Loucy (cell line): Measurements from ENCODE around the gene GPR39.

ENCODE experiments used
- CTCF ChIP-seq: fragments of 200-600 bp; sonication (generic); conservative IDR thresholded peaks from 2 replicates; pipeline ENCODE4 v1.5.1; 2014; ENCODE audit warnings: mild to moderate bottlenecking, antibody characterized with exemption, low read length
- EZH2phosphoT487 ChIP-seq: fragments of 200-600 bp; IDR thresholded peaks from 2 replicates; pipeline ENCODE4 v1.6.1; 2018; ENCODE audit warnings: antibody characterized with exemption, mild to moderate bottlenecking, moderate library complexity, borderline replicate concordance

- TF ChIP-seq CTCF (no peak), EZH2phosphoT487 (no peak)
These were observed 168.6 kb downstream of the GPR39 start for GRCh38 chr2:132584976-132585817.
